GM23248 (cell line): ENCODE measurements around the gene TNF.

ENCODE experiments used
- EZH2 ChIP-seq: fragments of 200-600 bp; sonication (generic); IDR thresholded peaks from 2 replicates; pipeline ENCODE4 v1.6.1; 2018; ENCODE audit warnings: antibody characterized with exemption, mild to moderate bottlenecking; ENCODE audit not compliant: insufficient read depth, poor library complexity, severe bottlenecking
- EZH2phosphoT487 ChIP-seq: fragments of 200-600 bp; sonication (generic); IDR thresholded peaks from 2 replicates; pipeline ENCODE4 v1.6.1; 2018; ENCODE audit warnings: antibody characterized with exemption, moderate library complexity, mild to moderate bottlenecking, low read depth; ENCODE audit not compliant: insufficient read depth

DNA sequence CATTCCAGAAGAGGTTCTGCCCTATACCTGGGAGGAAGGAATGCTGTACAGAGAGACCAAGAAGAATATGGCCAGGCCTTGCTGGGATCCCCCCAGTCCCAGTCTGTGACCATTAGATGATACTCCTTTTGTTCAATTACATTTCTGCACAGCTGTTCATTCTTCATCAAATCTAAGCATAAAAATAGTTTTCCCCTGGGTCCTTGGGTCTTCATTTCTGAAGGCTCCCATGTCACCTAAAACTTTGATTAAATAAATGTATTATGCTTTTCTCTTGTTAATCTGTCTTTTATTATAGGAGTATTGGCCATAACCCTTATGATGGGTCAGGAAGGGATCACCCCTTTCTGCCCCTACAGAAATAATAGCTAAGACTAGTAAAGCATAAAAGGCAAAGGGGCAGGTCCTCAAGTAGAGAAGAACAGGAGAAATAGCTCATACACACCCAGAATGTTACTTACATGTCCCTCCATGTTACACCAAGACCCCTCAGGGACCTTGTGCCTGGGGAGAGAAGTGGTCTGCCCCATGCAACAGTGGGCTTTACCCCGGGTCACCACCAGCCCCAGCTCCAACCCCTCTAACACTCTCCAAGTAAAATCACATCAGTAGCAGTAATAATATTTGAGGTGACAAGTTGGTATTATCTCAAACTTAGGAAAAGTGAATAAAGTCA, 5.4 kb upstream of the TNF start:
- no peak for TF ChIP-seq EZH2phosphoT487
- TF ChIP-seq EZH2, result no peak
